Right lobe of liver (tissue), 4 donors: ENCODE results near the gene PIWIL4.

ENCODE experiments used
- CTCF ChIP-seq, 4 donors: fragments of 200-600 bp in 3 of 4; fragments of 450-650 bp in 1 of 4; IDR thresholded peaks; one replicate each; pipeline versions ENCODE4 v1.5.1 to v1.8.0; 2016 to 2022; ENCODE audit warnings: antibody characterized with exemption in 4 of 4, mild to moderate bottlenecking in 2 of 4
- POLR2A ChIP-seq: fragments of 450-650 bp; IDR thresholded peaks from one replicate; pipeline ENCODE4 v1.6.1; 2017; ENCODE audit warnings: antibody characterized with exemption, mild to moderate bottlenecking
- donor health status: DM: no; HTN: no; CAD: no.
- donor health status: DM: no; HTN: no; CAD: no.
- donor health status: DM: no; HTN: yes; CAD: no.

- TF ChIP-seq POLR2A (no peak), CTCF (IDR thresholded peaks at IDR 0.05) (no peak)
These were observed 36.4 kb downstream of the PIWIL4 start for GRCh38 chr11:94603587-94603986.
